Mesenchymal stem cell (in vitro differentiated cells and primary cell): ENCODE data around the gene GPR27.

ENCODE experiments used
- DNase-seq: peaks from one replicate; pipeline ENCODE4 v3.0.0-alpha.2; 2013
- H2AFZ ChIP-seq: one replicate; pipeline ENCODE4 v1.6.1; 2013; ENCODE audit warnings: low read depth, mild to moderate bottlenecking, control low read depth, inconsistent platforms, low read length, moderate library complexity
- H2AK5ac ChIP-seq: 2 replicates; pipeline ENCODE4 v1.6.1; 2013; ENCODE audit warnings: low read length, moderate library complexity, mild to moderate bottlenecking, inconsistent platforms; ENCODE audit not compliant: severe bottlenecking
- H2BK120ac ChIP-seq: one replicate; pipeline ENCODE4 v1.6.1; 2013; ENCODE audit warnings: low read depth, mild to moderate bottlenecking, inconsistent platforms, low read length, moderate library complexity
- H2BK12ac ChIP-seq, 2 experiments: one replicate each; pipeline ENCODE4 v1.6.1; 2013; ENCODE audit warnings: inconsistent platforms in 2 of 2, low read length in 2 of 2, mild to moderate bottlenecking in 2 of 2, moderate library complexity in 2 of 2, control low read depth in 1 of 2
- H2BK15ac ChIP-seq: one replicate; pipeline ENCODE4 v1.6.1; 2013; ENCODE audit warnings: mild to moderate bottlenecking, low read depth, inconsistent platforms; ENCODE audit not compliant: poor library complexity, severe bottlenecking
- H2BK5ac ChIP-seq: 2 replicates; pipeline ENCODE4 v1.6.1; 2013; ENCODE audit warnings: low read depth, mild to moderate bottlenecking, low read length, control low read depth, inconsistent platforms; ENCODE audit not compliant: poor library complexity, severe bottlenecking
- H3K14ac ChIP-seq, 2 experiments: one replicate each; pipeline ENCODE4 v1.6.1; 2013; ENCODE audit warnings: inconsistent platforms in 2 of 2, low read length in 2 of 2, control low read depth in 1 of 2, mild to moderate bottlenecking in 1 of 2, moderate library complexity in 1 of 2
- H3K18ac ChIP-seq, 2 experiments: one replicate each; pipeline ENCODE4 v1.6.1; 2013; ENCODE audit warnings: inconsistent platforms in 2 of 2, low read length in 2 of 2, control low read depth in 1 of 2, low read depth in 1 of 2, mild to moderate bottlenecking in 1 of 2
- H3K23ac ChIP-seq, 2 experiments: one replicate each; pipeline ENCODE4 v1.6.1; 2013; ENCODE audit warnings: inconsistent platforms in 2 of 2, low read length in 2 of 2, mild to moderate bottlenecking in 2 of 2, moderate library complexity in 2 of 2, control low read depth in 1 of 2
- H3K27ac ChIP-seq: 2 replicates; pipeline ENCODE4 v1.5.1; 2013; ENCODE audit warnings: mild to moderate bottlenecking, moderate library complexity, low read length, control low read depth, inconsistent platforms; ENCODE audit not compliant: poor library complexity, severe bottlenecking
- H3K27me3 ChIP-seq, 2 experiments: 2 replicates each; pipeline versions ENCODE4 v1.6.1 to v1.7.0; 2013; ENCODE audit warnings: low read length in 2 of 2, mild to moderate bottlenecking in 2 of 2, moderate library complexity in 2 of 2, control low read depth in 1 of 2, inconsistent platforms in 1 of 2; ENCODE audit not compliant: control insufficient read depth in 1 of 2, insufficient read depth in 1 of 2
- H3K36me3 ChIP-seq, 2 experiments: 2 replicates each; pipeline versions ENCODE4 v1.6.1 to v1.7.0; 2013; ENCODE audit warnings: low read length in 2 of 2, control low read depth in 1 of 2, inconsistent platforms in 1 of 2, low read depth in 1 of 2, mild to moderate bottlenecking in 1 of 2; ENCODE audit not compliant: insufficient read depth in 2 of 2, control insufficient read depth in 1 of 2
- H3K4ac ChIP-seq, 2 experiments: one replicate each; pipeline ENCODE4 v1.6.1; 2013; ENCODE audit warnings: inconsistent platforms in 2 of 2, low read length in 2 of 2, mild to moderate bottlenecking in 2 of 2, moderate library complexity in 2 of 2, control low read depth in 1 of 2, low read depth in 1 of 2
- H3K4me1 ChIP-seq: 2 replicates; pipeline ENCODE4 v1.6.1; 2013; ENCODE audit warnings: low read depth, low read length, control low read depth; ENCODE audit not compliant: control insufficient read depth, insufficient read depth
- H3K4me2 ChIP-seq: 2 replicates; pipeline ENCODE4 v1.6.1; 2013; ENCODE audit warnings: low read length, mild to moderate bottlenecking, inconsistent platforms; ENCODE audit not compliant: poor library complexity, severe bottlenecking
- H3K4me3 ChIP-seq, 2 experiments: 2 replicates each; pipeline versions ENCODE4 v1.5.1 to v1.7.0; 2013; ENCODE audit warnings: low read length in 2 of 2, mild to moderate bottlenecking in 2 of 2, control low read depth in 1 of 2, low read depth in 1 of 2; ENCODE audit not compliant: insufficient read depth in 1 of 2
- H3K79me1 ChIP-seq: replicated peaks from 2 replicates; pipeline ENCODE4 v1.6.1; 2013; ENCODE audit warnings: mild to moderate bottlenecking, control low read depth, low read length, inconsistent platforms; ENCODE audit not compliant: poor library complexity, severe bottlenecking
- H3K9ac ChIP-seq: 2 replicates; pipeline ENCODE4 v1.7.0; 2013; ENCODE audit warnings: mild to moderate bottlenecking, low read length, moderate library complexity
- H3K9me3 ChIP-seq: 2 replicates; pipeline ENCODE4 v1.7.0; 2013; ENCODE audit warnings: mild to moderate bottlenecking, low read length; ENCODE audit not compliant: control insufficient read depth
- H4K8ac ChIP-seq: one replicate; pipeline ENCODE4 v1.6.1; 2013; ENCODE audit warnings: inconsistent platforms, mild to moderate bottlenecking, low read length, moderate library complexity
- H4K91ac ChIP-seq: one replicate; pipeline ENCODE4 v1.6.1; 2013; ENCODE audit warnings: mild to moderate bottlenecking, low read length, inconsistent platforms
- WGBS: methylation state at CpG from one replicate; pipeline ENCODE4 v1.1.7; 2013; ENCODE audit warnings: mixed read lengths; 5-methylcytosine and 5-hydroxymethylcytosine counted together

GPR27 gene

DNA sequence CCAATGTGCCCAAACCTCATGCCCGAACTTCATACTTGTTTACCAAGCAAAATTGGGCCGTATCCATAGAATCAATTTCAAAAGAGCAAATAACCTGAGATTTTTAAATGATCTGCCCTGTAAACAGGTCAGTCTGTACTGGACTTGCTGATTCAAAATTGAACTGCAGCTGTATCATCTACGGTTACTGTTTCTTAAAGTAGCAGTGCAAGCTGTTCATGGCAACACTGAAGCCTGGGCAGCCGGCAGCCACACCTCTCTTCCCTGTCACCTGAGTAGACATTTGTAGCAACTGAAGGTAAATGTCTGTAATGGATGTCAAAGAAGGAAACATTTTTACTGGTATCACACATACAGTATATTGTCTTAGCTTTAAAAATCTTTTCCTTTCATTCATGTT, 39.1 kb upstream of the GPR27 start:
- no peak overlapping the region for H3K4ac ChIP-seq

DNA sequence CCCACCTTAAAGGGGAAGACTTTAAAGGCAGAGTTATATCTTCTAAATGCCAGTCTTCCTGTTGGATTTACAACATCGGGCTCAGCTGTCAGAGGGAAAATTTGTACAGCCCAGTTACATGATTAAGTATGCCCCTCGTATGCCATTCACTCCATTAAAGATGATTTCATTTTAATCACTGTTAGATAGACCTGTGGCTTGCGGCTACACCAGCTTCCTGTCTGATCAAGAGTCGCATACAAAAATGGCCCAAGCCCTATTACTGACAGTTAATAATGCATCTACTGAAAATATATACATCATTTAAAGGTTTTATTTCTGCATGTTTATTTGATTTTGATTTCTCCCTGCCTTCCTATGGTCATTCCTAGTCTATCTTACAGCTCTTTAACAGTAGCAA, 35.6 kb upstream of the GPR27 start:
- H2AFZ ChIP-seq, result no peak overlapping the region
- H3K9me3 ChIP-seq, result no peaks in the 10 kb centered on the region
- H2BK12ac ChIP-seq, result no peak overlapping the region
- H3K4me1 ChIP-seq, result no peaks in the 10 kb centered on the region
- no peak overlapping the region for H3K18ac ChIP-seq
- no peak overlapping the region for H3K23ac ChIP-seq
- 100% methylated on average over 3 of the region's 4 CpGs for WGBS
- H2AK5ac ChIP-seq, result no peak overlapping the region
- H2BK15ac ChIP-seq, result no peak overlapping the region
- H3K79me1 ChIP-seq, result peaks cover 4% of the 10 kb centered on the region
- H3K27ac ChIP-seq, result no peak overlapping the region
- H4K8ac ChIP-seq, result no peak overlapping the region
- no peak overlapping the region for H2BK5ac ChIP-seq
- no peak overlapping the region for H3K9ac ChIP-seq
- no peak overlapping the region for H3K4ac ChIP-seq
- no peaks in the 10 kb centered on the region for H3K27me3 ChIP-seq
- H2BK120ac ChIP-seq, result no peak overlapping the region
- no peak for DNase-seq
- no peak overlapping the region for H4K91ac ChIP-seq
- H3K36me3 ChIP-seq, result no peaks in the 10 kb centered on the region
- no peak overlapping the region for H3K14ac ChIP-seq
- no peak overlapping the region for H3K4me3 ChIP-seq
- H3K4me2 ChIP-seq, result no peak overlapping the region

More for the DNA sequence above, 39.1 kb upstream of the GPR27 start:
- Histone ChIP-seq H3K23ac (no peak overlapping the region), H3K4me3 (no peak overlapping the region), H2BK15ac (no peak overlapping the region), H4K91ac (no peak overlapping the region), H3K79me1 (peaks cover 1% of the 10 kb centered on the region), H4K8ac (no peak overlapping the region), H2AFZ (no peak overlapping the region), H3K9ac (no peak overlapping the region), H3K14ac (no peak overlapping the region), H2BK12ac (no peak overlapping the region), H3K36me3 (peaks cover 0 to 3% of the 10 kb centered on the region in 2 experiments), H2BK5ac (no peak overlapping the region), H3K18ac (no peak overlapping the region), H3K4me2 (no peak overlapping the region), H3K27ac (no peak overlapping the region), H2AK5ac (no peak overlapping the region), H2BK120ac (no peak overlapping the region), H3K27me3 (no peaks in the 10 kb centered on the region), H3K4me1 (no peaks in the 10 kb centered on the region), H3K9me3 (no peaks in the 10 kb centered on the region)
- WGBS, result 83% methylated on average over 3 of the region's 4 CpGs
- no peak for DNase-seq

DNA sequence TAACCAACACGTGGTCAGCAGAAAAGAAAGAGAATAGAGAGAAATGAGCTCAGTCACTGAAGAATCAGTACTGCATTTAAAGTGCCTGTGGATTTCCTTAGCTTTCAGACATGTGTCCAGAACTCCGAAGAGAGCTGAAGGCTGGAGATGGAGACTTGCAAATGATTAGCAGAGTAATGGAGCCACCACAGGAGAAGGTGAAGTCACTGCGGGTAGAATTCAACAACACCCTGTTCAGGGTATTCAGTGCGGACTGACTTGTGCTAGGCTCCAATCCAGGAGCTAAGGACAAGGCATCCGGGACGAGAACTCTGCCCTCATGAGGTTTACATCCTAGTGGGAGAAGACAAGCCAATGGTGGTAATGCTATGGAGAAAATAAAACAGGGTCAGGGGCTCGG, 32.7 kb upstream of the GPR27 start:
- Histone ChIP-seq H3K9ac (no peak overlapping the region), H2BK120ac (no peak overlapping the region), H3K4me2 (no peak overlapping the region), H3K4me3 (no peak overlapping the region), H3K18ac (no peak overlapping the region), H4K8ac (no peak overlapping the region), H2BK5ac (no peak overlapping the region), H2AK5ac (no peak overlapping the region), H3K4me1 (peaks cover 10% of the 10 kb centered on the region), H3K79me1 (peaks cover 6% of the 10 kb centered on the region), H3K14ac (no peak overlapping the region), H3K27ac (no peak overlapping the region), H3K27me3 (peaks cover 4 to 8% of the 10 kb centered on the region in 2 experiments), H2BK12ac (no peak overlapping the region), H2AFZ (no peak overlapping the region), H3K23ac (no peak overlapping the region), H3K4ac (no peak overlapping the region), H3K36me3 (no peaks in the 10 kb centered on the region), H4K91ac (peak overlapping the region; percentile 28), H3K9me3 (no peaks in the 10 kb centered on the region), H2BK15ac (no peak overlapping the region)
- no peak for DNase-seq
- 93% methylated on average over 7 of the region's 7 CpGs for WGBS

DNA sequence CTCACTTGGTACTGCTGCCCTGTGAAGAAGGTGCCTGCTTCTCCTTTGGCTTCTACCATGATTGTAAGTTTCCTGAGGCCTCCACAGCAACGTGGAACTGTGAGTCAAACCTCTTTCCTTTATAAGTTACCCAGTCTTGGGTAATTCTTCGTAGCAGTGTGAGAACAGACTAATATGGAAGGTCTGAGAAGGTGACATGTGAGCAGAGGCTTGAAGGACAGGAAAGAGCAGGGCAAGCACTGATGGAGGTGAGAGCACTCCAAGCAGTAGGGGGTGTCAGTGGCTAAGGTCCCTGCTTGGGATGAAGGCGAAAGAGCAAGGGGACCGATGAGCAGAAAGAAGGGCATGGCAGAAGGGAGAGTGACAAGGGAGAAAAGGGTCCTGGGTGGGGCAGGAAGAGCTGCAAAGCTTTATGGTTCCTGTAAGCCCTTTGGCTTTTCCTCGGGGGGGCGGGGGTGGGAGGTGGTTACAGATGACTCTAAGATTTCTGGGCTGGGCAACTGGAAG, 32.0 kb upstream of the GPR27 start:
- H3K27ac ChIP-seq, result no peak overlapping the region
- peaks cover 10% of the 10 kb centered on the region for H3K4me1 ChIP-seq
- H3K36me3 ChIP-seq, result no peaks in the 10 kb centered on the region
- no peak overlapping the region for H4K91ac ChIP-seq
- no peak overlapping the region for H3K23ac ChIP-seq
- no peak overlapping the region for H3K18ac ChIP-seq
- no peak overlapping the region for H2AFZ ChIP-seq
- no peak overlapping the region for H3K4me2 ChIP-seq
- H3K4me3 ChIP-seq, result no peak overlapping the region
- no peak overlapping the region for H4K8ac ChIP-seq
- H2BK120ac ChIP-seq, result no peak overlapping the region
- H3K4ac ChIP-seq, result no peak overlapping the region
- H2BK15ac ChIP-seq, result no peak overlapping the region
- H3K9me3 ChIP-seq, result no peaks in the 10 kb centered on the region
- no peak for DNase-seq
- no peak overlapping the region for H2AK5ac ChIP-seq
- WGBS, result 91% methylated on average over 5 of the region's 6 CpGs
- no peak overlapping the region for H3K9ac ChIP-seq
- H2BK5ac ChIP-seq, result no peak overlapping the region
- peaks cover 4 to 8% of the 10 kb centered on the region in 2 experiments for H3K27me3 ChIP-seq
- H3K79me1 ChIP-seq, result peaks cover 4% of the 10 kb centered on the region
- H3K14ac ChIP-seq, result no peak overlapping the region
- no peak overlapping the region for H2BK12ac ChIP-seq
